ENCODE results near the gene PYURF. TPM values are rescaled to one million over a fixed set of nuclear protein-coding genes. Genes with fewer than 3 reads are reported as not detected.

PYURF gene
- total RNA-seq, 1 experiment from 2014 or later: 41.2 TPM

- CTCF ChIA-PET: no interaction called here
- H3K27me3 ChIP-seq (replicated peaks; ENCODE audit: insufficient read depth, low read depth, low read length, poor library complexity): no peaks in the 10 kb centered on the region
- no peak overlapping the region for H3K27ac ChIP-seq (ENCODE audit: low read depth, low read length, poor library complexity, severe bottlenecking)
- no TSS peak for BruUV-seq (replicated peaks)
- DNase-seq (ENCODE audit: low spot score): no peak
- H3K9me3 ChIP-seq (ENCODE audit: low read depth, low read length, poor library complexity, severe bottlenecking): no peaks in the 10 kb centered on the region
- intact Hi-C loops (cut with micrococcal nuclease; ENCODE audit: unreplicated experiment): no loop called here
- H3K4me1 ChIP-seq (ENCODE audit: insufficient read depth, low read length, poor library complexity, severe bottlenecking): no peaks in the 10 kb centered on the region
- H3K36me3 ChIP-seq (ENCODE audit: insufficient read depth, low read length, poor library complexity, severe bottlenecking): no peaks in the 10 kb centered on the region
- TF ChIP-seq CTCF (conservative IDR thresholded peaks at IDR 0.05; ENCODE audit: low read depth, low read length): no peak
- no peak for TF ChIP-seq EZH2 (IDR thresholded peaks at IDR 0.05; ENCODE audit: borderline replicate concordance, low read depth, low read length, poor library complexity, severe bottlenecking)
- H3K4me3 ChIP-seq (ENCODE audit: low read depth, low read length, poor library complexity, severe bottlenecking): no peak overlapping the region
- POLR2A ChIA-PET (ENCODE audit: low non-redundant PET): no interaction called here
These were observed 11.6 kb upstream of the PYURF start for GRCh38 chr4:88535090-88535755.

- H3K36me3 ChIP-seq (ENCODE audit: insufficient read depth, low read length, poor library complexity, severe bottlenecking): no peaks in the 10 kb centered on the region
- H3K27me3 ChIP-seq (replicated peaks; ENCODE audit: insufficient read depth, low read depth, low read length, poor library complexity): no peaks in the 10 kb centered on the region
- ChIA-PET POLR2A (ENCODE audit: low non-redundant PET) (no interaction called here), CTCF (no interaction called here)
- TF ChIP-seq EZH2 (IDR thresholded peaks at IDR 0.05; ENCODE audit: borderline replicate concordance, low read depth, low read length, poor library complexity, severe bottlenecking): no peak
- TF ChIP-seq CTCF (conservative IDR thresholded peaks at IDR 0.05; ENCODE audit: low read depth, low read length): no peak
- H3K4me1 ChIP-seq (ENCODE audit: insufficient read depth, low read length, poor library complexity, severe bottlenecking): no peaks in the 10 kb centered on the region
- intact Hi-C loops (cut with micrococcal nuclease; ENCODE audit: unreplicated experiment): no loop called here
- DNase-seq (ENCODE audit: low spot score): peak; percentile 57
- no peak overlapping the region for H3K4me3 ChIP-seq (ENCODE audit: low read depth, low read length, poor library complexity, severe bottlenecking)
- no peaks in the 10 kb centered on the region for H3K9me3 ChIP-seq (ENCODE audit: low read depth, low read length, poor library complexity, severe bottlenecking)
- BruUV-seq (replicated peaks): no TSS peak
- no peak overlapping the region for H3K27ac ChIP-seq (ENCODE audit: low read depth, low read length, poor library complexity, severe bottlenecking)
These were observed 10.6 kb upstream of the PYURF start for GRCh38 chr4:88533937-88534750.

- Histone ChIP-seq H3K36me3 (ENCODE audit: insufficient read depth, low read length, poor library complexity, severe bottlenecking) (no peaks in the 10 kb centered on the region), H3K9me3 (ENCODE audit: low read depth, low read length, poor library complexity, severe bottlenecking) (no peaks in the 10 kb centered on the region), H3K27ac (ENCODE audit: low read depth, low read length, poor library complexity, severe bottlenecking) (no peak overlapping the region), H3K4me3 (ENCODE audit: low read depth, low read length, poor library complexity, severe bottlenecking) (no peak overlapping the region), H3K27me3 (replicated peaks; ENCODE audit: insufficient read depth, low read depth, low read length, poor library complexity) (no peaks in the 10 kb centered on the region), H3K4me1 (ENCODE audit: insufficient read depth, low read length, poor library complexity, severe bottlenecking) (no peaks in the 10 kb centered on the region)
- TF ChIP-seq CTCF (conservative IDR thresholded peaks at IDR 0.05; ENCODE audit: low read depth, low read length): no peak
- TF ChIP-seq EZH2 (IDR thresholded peaks at IDR 0.05; ENCODE audit: borderline replicate concordance, low read depth, low read length, poor library complexity, severe bottlenecking): no peak
- intact Hi-C loops (cut with micrococcal nuclease; ENCODE audit: unreplicated experiment): no loop called here
- ChIA-PET CTCF (no interaction called here), POLR2A (ENCODE audit: low non-redundant PET) (interaction anchor here (0.7 kb wide), 1 partner anchor 16 kb away, joined by 3 read pairs; no protein-coding TSS in a partner anchor)
- no TSS peak for BruUV-seq (replicated peaks)
- DNase-seq (ENCODE audit: low spot score): no peak
These were observed 9.7 kb upstream of the PYURF start for GRCh38 chr4:88533088-88533790.

All from A673 (cell line).